Ishikawa (cell line): ENCODE measurements around the gene KRTAP10-10.

Experiments used
- EGR1 ChIP-seq: IDR thresholded peaks from 2 replicates; pipeline ENCODE4 v1.6.1; 2012
- EP300 ChIP-seq: IDR thresholded peaks from 2 replicates; pipeline ENCODE4 v1.6.1; 2012; ENCODE audit warnings: borderline replicate concordance
- TAF1 ChIP-seq: IDR thresholded peaks from 2 replicates; pipeline ENCODE4 v1.6.1; 2012; ENCODE audit warnings: low read depth, mild to moderate bottlenecking
- YY1 ChIP-seq: IDR thresholded peaks from 2 replicates; pipeline ENCODE4 v1.6.1; 2012; ENCODE audit warnings: low read depth
- ZBTB7A ChIP-seq: IDR thresholded peaks from 2 replicates; pipeline ENCODE4 v1.6.1; 2012; ENCODE audit warnings: low read depth
- TF ChIP-seq, protein P1 (sequence below): IDR thresholded peaks from 2 replicates; pipeline ENCODE4 v1.6.1; 2012
- TF ChIP-seq, protein P2 (sequence below): IDR thresholded peaks from 2 replicates; pipeline ENCODE4 v1.6.1; 2012; ENCODE audit warnings: low read depth, mild to moderate bottlenecking

DNA sequence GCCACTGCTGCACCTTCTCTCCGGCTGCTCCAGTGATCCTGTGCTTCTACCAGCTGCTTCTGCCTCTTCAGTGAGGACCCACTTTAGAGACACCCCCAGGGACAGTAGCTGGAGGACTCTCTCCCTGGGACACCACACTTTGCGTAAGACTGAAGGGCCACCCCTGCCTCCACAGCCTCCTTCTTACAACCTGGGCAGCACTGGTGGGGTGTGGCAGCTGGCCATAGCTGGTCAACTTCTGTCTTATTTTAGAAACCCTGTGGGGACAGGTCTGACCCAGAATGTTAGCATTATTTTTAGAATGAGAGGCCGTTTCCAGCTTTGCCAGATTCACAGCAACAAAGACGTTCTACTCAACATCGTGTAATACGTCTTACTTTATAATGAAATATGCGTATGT is 11.4 kb upstream of the KRTAP10-10 start:
- TF ChIP-seq EP300 (no peak), EGR1 (no peak), ZBTB7A (no peak), YY1 (no peak), TAF1 (no peak)
- TF ChIP-seq, protein P1, sequence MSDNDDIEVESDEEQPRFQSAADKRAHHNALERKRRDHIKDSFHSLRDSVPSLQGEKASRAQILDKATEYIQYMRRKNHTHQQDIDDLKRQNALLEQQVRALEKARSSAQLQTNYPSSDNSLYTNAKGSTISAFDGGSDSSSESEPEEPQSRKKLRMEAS = no peak
- TF ChIP-seq, protein P2, sequence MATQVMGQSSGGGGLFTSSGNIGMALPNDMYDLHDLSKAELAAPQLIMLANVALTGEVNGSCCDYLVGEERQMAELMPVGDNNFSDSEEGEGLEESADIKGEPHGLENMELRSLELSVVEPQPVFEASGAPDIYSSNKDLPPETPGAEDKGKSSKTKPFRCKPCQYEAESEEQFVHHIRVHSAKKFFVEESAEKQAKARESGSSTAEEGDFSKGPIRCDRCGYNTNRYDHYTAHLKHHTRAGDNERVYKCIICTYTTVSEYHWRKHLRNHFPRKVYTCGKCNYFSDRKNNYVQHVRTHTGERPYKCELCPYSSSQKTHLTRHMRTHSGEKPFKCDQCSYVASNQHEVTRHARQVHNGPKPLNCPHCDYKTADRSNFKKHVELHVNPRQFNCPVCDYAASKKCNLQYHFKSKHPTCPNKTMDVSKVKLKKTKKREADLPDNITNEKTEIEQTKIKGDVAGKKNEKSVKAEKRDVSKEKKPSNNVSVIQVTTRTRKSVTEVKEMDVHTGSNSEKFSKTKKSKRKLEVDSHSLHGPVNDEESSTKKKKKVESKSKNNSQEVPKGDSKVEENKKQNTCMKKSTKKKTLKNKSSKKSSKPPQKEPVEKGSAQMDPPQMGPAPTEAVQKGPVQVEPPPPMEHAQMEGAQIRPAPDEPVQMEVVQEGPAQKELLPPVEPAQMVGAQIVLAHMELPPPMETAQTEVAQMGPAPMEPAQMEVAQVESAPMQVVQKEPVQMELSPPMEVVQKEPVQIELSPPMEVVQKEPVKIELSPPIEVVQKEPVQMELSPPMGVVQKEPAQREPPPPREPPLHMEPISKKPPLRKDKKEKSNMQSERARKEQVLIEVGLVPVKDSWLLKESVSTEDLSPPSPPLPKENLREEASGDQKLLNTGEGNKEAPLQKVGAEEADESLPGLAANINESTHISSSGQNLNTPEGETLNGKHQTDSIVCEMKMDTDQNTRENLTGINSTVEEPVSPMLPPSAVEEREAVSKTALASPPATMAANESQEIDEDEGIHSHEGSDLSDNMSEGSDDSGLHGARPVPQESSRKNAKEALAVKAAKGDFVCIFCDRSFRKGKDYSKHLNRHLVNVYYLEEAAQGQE = no peak
